HAP-1 (cell line): ENCODE data around the gene TOP3A.

ENCODE experiments used
- DNase-seq, 2 experiments: peaks; one replicate each; pipeline ENCODE4 v3.0.0-alpha.2; 2016 to 2020; ENCODE audit warnings: low spot score in 2 of 2
- H3K27me3 ChIP-seq: fragments of 250-450 bp; sonication (Bioruptor Pico); 2 replicates; pipeline ENCODE4 v1.5.1; 2020; ENCODE audit warnings: low read depth, mild to moderate bottlenecking, moderate library complexity
- H3K36me3 ChIP-seq: fragments of 250-450 bp; sonication (Bioruptor Pico); replicated peaks from 2 replicates; pipeline ENCODE4 v1.5.1; 2020; ENCODE audit warnings: mild to moderate bottlenecking
- H3K4me1 ChIP-seq: fragments of 250-450 bp; sonication (Bioruptor Pico); 2 replicates; pipeline ENCODE4 v1.5.1; 2020; ENCODE audit warnings: mild to moderate bottlenecking
- H3K4me3 ChIP-seq: fragments of 250-450 bp; sonication (Bioruptor Pico); 2 replicates; pipeline ENCODE4 v1.5.1; 2020; ENCODE audit warnings: mild to moderate bottlenecking, moderate library complexity
- H3K9me3 ChIP-seq: fragments of 250-450 bp; sonication (Bioruptor Pico); 2 replicates; pipeline ENCODE4 v1.5.1; 2020; ENCODE audit warnings: mild to moderate bottlenecking, moderate library complexity
- in situ Hi-C: fragments of 300-500 bp; cut with MboI; formaldehyde crosslinking; loops from 3 replicates; pipeline ENCODE4 v1.14.3; 2020; ENCODE audit warnings: low sequenced_read_pairs, inconsistent platforms, mixed read lengths

TOP3A gene

GRCh38 chr17:18224053-18224386 is 90.8 kb downstream of the TOP3A start:
- Histone ChIP-seq H3K27me3 (no peaks in the 10 kb centered on the region), H3K4me3 (no peak overlapping the region), H3K36me3 (no peaks in the 10 kb centered on the region), H3K4me1 (peaks cover 13% of the 10 kb centered on the region), H3K9me3 (no peaks in the 10 kb centered on the region)
- no peak for DNase-seq
- in situ Hi-C loops: no loop called here
